SK-N-SH treated with all-trans-retinoic acid at 6 μM for 48 hours (cell line): ENCODE measurements around the gene PUM1.

ENCODE experiments used
- ATAC-seq: fragments of 200-7000 bp; cut with Tn5 transposase; 3 replicates; pipeline ENCODE4 v1.9.1; 2020; ENCODE audit warnings: mild to moderate bottlenecking, moderate library complexity
- ARNTL ChIP-seq: fragments of 450-650 bp; formaldehyde crosslinking; IDR thresholded peaks from 2 replicates; pipeline ENCODE4 v1.5.0; 2020; ENCODE audit warnings: low read depth, mild to moderate bottlenecking, moderate library complexity, borderline replicate concordance
- BACH2 ChIP-seq: fragments of 250-450 bp; sonication (Bioruptor Pico); IDR thresholded peaks from 2 replicates; pipeline ENCODE4 v1.9.0; 2021; ENCODE audit warnings: mild to moderate bottlenecking, borderline replicate concordance
- CREB5 ChIP-seq: fragments of 250-450 bp; sonication (Bioruptor Pico); IDR thresholded peaks from 2 replicates; pipeline ENCODE4 v1.5.1; 2020; ENCODE audit warnings: low read depth, mild to moderate bottlenecking, moderate library complexity
- CSDC2 ChIP-seq: fragments of 250-450 bp; sonication (Bioruptor Pico); IDR thresholded peaks from 2 replicates; pipeline ENCODE4 v1.5.0; 2020; ENCODE audit warnings: mild to moderate bottlenecking, moderate library complexity
- ESRRG ChIP-seq: fragments of 250-450 bp; sonication (Bioruptor Pico); IDR thresholded peaks from 2 replicates; pipeline ENCODE4 v1.6.1; 2021; ENCODE audit warnings: mild to moderate bottlenecking
- GLIS3 ChIP-seq: fragments of 250-450 bp; sonication (Bioruptor Pico); IDR thresholded peaks from 2 replicates; pipeline ENCODE4 v1.5.0; 2020; ENCODE audit warnings: mild to moderate bottlenecking, moderate library complexity
- ISL1 ChIP-seq: fragments of 250-450 bp; sonication (Bioruptor Pico); IDR thresholded peaks from 2 replicates; pipeline ENCODE4 v2.1.2; 2022; ENCODE audit warnings: mild to moderate bottlenecking, moderate library complexity
- OSR1 ChIP-seq: fragments of 250-450 bp; sonication (Bioruptor Pico); IDR thresholded peaks from 2 replicates; pipeline ENCODE4 v1.8.0; 2022; ENCODE audit warnings: moderate library complexity, mild to moderate bottlenecking, inconsistent platforms
- PATZ1 ChIP-seq: fragments of 250-450 bp; sonication (Bioruptor Pico); IDR thresholded peaks from 2 replicates; pipeline ENCODE4 v1.8.0; 2020; ENCODE audit warnings: mild to moderate bottlenecking, moderate library complexity, borderline replicate concordance
- PPARA ChIP-seq: fragments of 250-450 bp; sonication (Bioruptor Pico); IDR thresholded peaks from 2 replicates; pipeline ENCODE4 v1.5.0; 2020; ENCODE audit warnings: mild to moderate bottlenecking, borderline replicate concordance
- RARB ChIP-seq: fragments of 250-450 bp; sonication (Bioruptor Pico); IDR thresholded peaks from 2 replicates; pipeline ENCODE4 v1.8.0; 2021; ENCODE audit warnings: mild to moderate bottlenecking, moderate library complexity
- SNAI2 ChIP-seq: fragments of 250-450 bp; sonication (Bioruptor Pico); IDR thresholded peaks from 2 replicates; pipeline ENCODE4 v1.5.0; 2020; ENCODE audit warnings: mild to moderate bottlenecking, moderate library complexity
- TCF4 ChIP-seq: fragments of 250-450 bp; sonication (Bioruptor Pico); IDR thresholded peaks from 2 replicates; pipeline ENCODE4 v1.8.0; 2021; ENCODE audit warnings: mild to moderate bottlenecking, moderate library complexity, borderline replicate concordance
- TOX ChIP-seq: fragments of 250-450 bp; sonication (Bioruptor Pico); IDR thresholded peaks from 2 replicates; pipeline ENCODE4 v1.8.0; 2021; ENCODE audit warnings: mild to moderate bottlenecking, moderate library complexity, borderline replicate concordance
- TSHZ2 ChIP-seq: fragments of 250-450 bp; sonication (Bioruptor Pico); IDR thresholded peaks from 2 replicates; pipeline ENCODE4 v1.5.0; 2020; ENCODE audit warnings: mild to moderate bottlenecking, moderate library complexity
- ZC3H10 ChIP-seq: fragments of 250-450 bp; sonication (Bioruptor Pico); IDR thresholded peaks from 2 replicates; pipeline ENCODE4 v1.5.1; 2021; ENCODE audit warnings: mild to moderate bottlenecking, moderate library complexity
- ZFP3 ChIP-seq: fragments of 250-450 bp; sonication (Bioruptor Pico); IDR thresholded peaks from 2 replicates; pipeline ENCODE4 v1.5.0; 2020; ENCODE audit warnings: mild to moderate bottlenecking, moderate library complexity
- ZFP30 ChIP-seq: fragments of 450-650 bp; formaldehyde crosslinking; IDR thresholded peaks from 2 replicates; pipeline ENCODE4 v1.5.0; 2022; ENCODE audit warnings: mild to moderate bottlenecking, moderate library complexity
- ZNF565 ChIP-seq: fragments of 450-650 bp; formaldehyde crosslinking; conservative IDR thresholded peaks from 2 replicates; pipeline ENCODE4 v1.5.0; 2020; ENCODE audit warnings: low read depth, mild to moderate bottlenecking, moderate library complexity
- ZNF70 ChIP-seq: fragments of 450-650 bp; formaldehyde crosslinking; IDR thresholded peaks from 2 replicates; pipeline ENCODE4 v1.5.0; 2020; ENCODE audit warnings: mild to moderate bottlenecking, moderate library complexity
- ZNF8 ChIP-seq: fragments of 450-650 bp; formaldehyde crosslinking; IDR thresholded peaks from 2 replicates; pipeline ENCODE4 v1.5.0; 2020; ENCODE audit warnings: mild to moderate bottlenecking, moderate library complexity
- TF ChIP-seq, protein P1 (sequence below): fragments of 250-450 bp; sonication (Bioruptor Pico); IDR thresholded peaks from 2 replicates; pipeline ENCODE4 v1.5.1; 2021; ENCODE audit warnings: mild to moderate bottlenecking, moderate library complexity
- TF ChIP-seq, protein P2 (sequence below): fragments of 250-450 bp; sonication (Bioruptor Pico); IDR thresholded peaks from 2 replicates; pipeline ENCODE4 v1.8.0; 2021; ENCODE audit warnings: low read depth, mild to moderate bottlenecking, moderate library complexity, borderline replicate concordance

The PUM1 gene

GRCh38 chr1:30903343-30904034 lies 162.0 kb downstream of the PUM1 start:
- ATAC-seq, result no peak; the same call in 2 of the 3 replicates

DNA sequence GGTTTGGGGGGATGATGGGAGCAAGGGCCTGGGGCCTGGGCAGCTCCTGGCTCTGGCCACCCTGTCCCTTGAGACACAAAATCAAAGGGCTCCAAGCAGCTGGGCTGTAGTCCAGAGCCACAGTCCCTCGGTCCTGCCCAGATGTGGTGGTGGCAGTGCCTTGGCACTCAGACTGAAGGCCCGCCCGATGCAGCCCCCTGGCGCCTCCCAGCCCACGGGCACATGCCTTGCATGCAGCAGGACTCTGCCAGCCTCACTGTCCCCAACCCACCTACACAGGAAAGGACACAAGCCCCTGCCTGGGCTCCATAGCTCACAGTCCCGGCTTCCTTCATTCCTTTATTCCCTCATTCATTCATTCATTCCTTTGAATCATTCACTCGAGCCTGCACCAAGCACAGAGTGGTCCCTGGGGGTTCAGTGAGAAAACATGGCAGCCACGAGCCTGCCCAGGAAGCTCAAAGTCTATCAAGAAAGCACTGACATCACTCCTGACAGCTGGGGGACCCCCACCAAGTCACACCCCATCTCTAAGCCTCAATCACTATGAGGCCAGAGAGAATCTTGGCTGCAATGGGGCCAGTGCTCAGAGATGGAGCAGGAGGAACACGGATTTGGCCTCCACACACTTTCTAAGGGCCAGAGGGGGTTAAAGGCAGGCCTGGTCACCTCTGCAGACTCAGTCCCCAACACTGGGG lies 162.8 kb downstream of the PUM1 start:
- no peak for TF ChIP-seq ESRRG (CRISPR knock-in tag)
- TF ChIP-seq TSHZ2 (CRISPR knock-in tag), result no peak
- TF ChIP-seq CSDC2 (CRISPR knock-in tag), result no peak
- TF ChIP-seq SNAI2, result no peak
- TF ChIP-seq ZC3H10 (CRISPR knock-in tag), result no peak
- no peak for TF ChIP-seq PPARA (CRISPR knock-in tag)
- TF ChIP-seq, protein P1, sequence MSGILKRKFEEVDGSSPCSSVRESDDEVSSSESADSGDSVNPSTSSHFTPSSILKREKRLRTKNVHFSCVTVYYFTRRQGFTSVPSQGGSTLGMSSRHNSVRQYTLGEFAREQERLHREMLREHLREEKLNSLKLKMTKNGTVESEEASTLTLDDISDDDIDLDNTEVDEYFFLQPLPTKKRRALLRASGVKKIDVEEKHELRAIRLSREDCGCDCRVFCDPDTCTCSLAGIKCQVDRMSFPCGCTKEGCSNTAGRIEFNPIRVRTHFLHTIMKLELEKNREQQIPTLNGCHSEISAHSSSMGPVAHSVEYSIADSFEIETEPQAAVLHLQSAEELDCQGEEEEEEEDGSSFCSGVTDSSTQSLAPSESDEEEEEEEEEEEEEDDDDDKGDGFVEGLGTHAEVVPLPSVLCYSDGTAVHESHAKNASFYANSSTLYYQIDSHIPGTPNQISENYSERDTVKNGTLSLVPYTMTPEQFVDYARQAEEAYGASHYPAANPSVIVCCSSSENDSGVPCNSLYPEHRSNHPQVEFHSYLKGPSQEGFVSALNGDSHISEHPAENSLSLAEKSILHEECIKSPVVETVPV (CRISPR knock-in tag), result no peak
- no peak for TF ChIP-seq TOX (CRISPR knock-in tag)
- TF ChIP-seq PATZ1 (CRISPR knock-in tag), result no peak
- TF ChIP-seq TCF4 (CRISPR knock-in tag), result no peak
- TF ChIP-seq CREB5 (CRISPR knock-in tag), result no peak
- no peak for TF ChIP-seq ZNF8
- no peak for TF ChIP-seq BACH2
- no peak for TF ChIP-seq RARB (CRISPR knock-in tag)
- no peak for TF ChIP-seq ZFP3 (CRISPR knock-in tag)
- no peak for TF ChIP-seq OSR1 (CRISPR knock-in tag)
- ATAC-seq, result no peak; the same call in 2 of the 3 replicates

More at GRCh38 chr1:30903343-30904034, 162.0 kb downstream of the PUM1 start:
- TF ChIP-seq ISL1 (CRISPR knock-in tag) (no peak), GLIS3 (CRISPR knock-in tag) (no peak), ESRRG (CRISPR knock-in tag) (no peak), SNAI2 (no peak), ZNF565 (no peak), ZFP3 (CRISPR knock-in tag) (no peak), ARNTL (CRISPR knock-in tag) (no peak)

GRCh38 chr1:30901798-30902581 lies 163.5 kb downstream of the PUM1 start:
- no peak; the same call in 2 of the 3 replicates for ATAC-seq
- no peak for TF ChIP-seq ZFP30
- no peak for TF ChIP-seq RARB (CRISPR knock-in tag)
- no peak for TF ChIP-seq ZC3H10 (CRISPR knock-in tag)
- TF ChIP-seq ZNF70 (CRISPR knock-in tag), result no peak
- no peak for TF ChIP-seq TOX (CRISPR knock-in tag)
- no peak for TF ChIP-seq TSHZ2 (CRISPR knock-in tag)
- TF ChIP-seq CSDC2 (CRISPR knock-in tag), result no peak
- TF ChIP-seq SNAI2, result no peak
- TF ChIP-seq, protein P2, sequence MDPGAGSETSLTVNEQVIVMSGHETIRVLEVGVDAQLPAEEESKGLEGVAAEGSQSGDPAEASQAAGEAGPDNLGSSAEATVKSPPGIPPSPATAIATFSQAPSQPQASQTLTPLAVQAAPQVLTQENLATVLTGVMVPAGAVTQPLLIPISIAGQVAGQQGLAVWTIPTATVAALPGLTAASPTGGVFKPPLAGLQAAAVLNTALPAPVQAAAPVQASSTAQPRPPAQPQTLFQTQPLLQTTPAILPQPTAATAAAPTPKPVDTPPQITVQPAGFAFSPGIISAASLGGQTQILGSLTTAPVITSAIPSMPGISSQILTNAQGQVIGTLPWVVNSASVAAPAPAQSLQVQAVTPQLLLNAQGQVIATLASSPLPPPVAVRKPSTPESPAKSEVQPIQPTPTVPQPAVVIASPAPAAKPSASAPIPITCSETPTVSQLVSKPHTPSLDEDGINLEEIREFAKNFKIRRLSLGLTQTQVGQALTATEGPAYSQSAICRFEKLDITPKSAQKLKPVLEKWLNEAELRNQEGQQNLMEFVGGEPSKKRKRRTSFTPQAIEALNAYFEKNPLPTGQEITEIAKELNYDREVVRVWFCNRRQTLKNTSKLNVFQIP (CRISPR knock-in tag), result no peak
- no peak for TF ChIP-seq GLIS3 (CRISPR knock-in tag)
- TF ChIP-seq ZNF8, result no peak
